ENCODE measurements around the gene MBNL2.

MBNL2 gene

DNA sequence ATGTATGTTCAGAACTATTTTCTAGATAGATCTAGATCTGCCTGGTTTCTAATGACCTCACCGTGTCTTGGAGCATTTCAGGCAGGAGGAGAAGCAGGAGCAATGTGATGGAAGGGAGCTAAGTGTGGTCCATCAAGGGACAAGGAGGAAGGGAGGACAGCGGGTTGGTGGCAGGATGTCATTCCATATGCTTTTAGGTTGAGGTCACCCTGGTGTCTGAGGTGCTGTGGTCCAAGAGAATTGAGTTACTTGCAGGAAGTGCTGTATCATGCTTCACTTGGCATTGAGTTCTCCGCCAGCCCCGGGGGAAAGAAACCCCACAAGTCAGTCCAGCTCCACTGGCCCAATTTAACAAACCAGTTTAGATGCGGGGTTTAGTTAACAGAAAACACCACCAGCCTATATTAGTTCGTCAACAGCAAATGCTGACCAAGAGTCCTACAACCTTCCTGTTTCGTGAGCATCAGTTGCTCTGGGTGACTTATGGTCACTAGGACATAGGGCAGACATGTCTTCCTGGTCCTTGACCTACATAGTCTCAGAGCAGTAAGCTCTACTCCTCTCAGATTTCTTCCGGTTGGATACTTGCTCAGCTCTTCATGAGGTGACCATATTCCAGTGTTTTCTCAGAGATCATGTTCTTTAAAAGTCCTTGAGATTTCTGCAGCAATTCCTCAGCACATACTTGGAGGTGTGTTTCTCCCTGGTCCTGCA is 79.4 kb downstream of the MBNL2 start:
- Histone ChIP-seq H3K4me3 (ENCODE audit: low read length) (no peak overlapping the region), H4K20me1 (ENCODE audit: insufficient read depth, low read length) (no peaks in the 10 kb centered on the region), H3K36me3 (replicated peaks; ENCODE audit: low read depth, low read length) (no peaks in the 10 kb centered on the region)

DNA sequence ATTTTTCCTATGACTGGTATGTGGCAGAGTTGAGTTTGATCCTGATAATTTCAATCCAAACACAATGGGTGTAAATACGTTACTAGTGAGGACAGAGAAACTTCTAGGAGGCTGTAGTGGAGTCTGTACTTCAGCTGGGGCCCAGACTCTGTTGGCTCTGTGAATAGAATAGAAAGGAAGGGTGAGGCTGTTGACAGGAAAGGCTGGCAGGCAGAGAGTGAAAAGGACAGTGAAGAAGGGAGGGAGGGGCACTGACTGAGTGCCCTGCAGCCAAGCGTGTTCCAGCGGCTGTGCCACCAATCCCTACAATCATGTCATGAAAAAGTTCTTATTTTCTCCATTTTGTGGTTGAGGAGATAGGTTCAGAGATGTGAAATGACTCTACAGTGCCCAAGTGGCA is 80.5 kb downstream of the MBNL2 start:
- TF ChIP-seq, protein P1, sequence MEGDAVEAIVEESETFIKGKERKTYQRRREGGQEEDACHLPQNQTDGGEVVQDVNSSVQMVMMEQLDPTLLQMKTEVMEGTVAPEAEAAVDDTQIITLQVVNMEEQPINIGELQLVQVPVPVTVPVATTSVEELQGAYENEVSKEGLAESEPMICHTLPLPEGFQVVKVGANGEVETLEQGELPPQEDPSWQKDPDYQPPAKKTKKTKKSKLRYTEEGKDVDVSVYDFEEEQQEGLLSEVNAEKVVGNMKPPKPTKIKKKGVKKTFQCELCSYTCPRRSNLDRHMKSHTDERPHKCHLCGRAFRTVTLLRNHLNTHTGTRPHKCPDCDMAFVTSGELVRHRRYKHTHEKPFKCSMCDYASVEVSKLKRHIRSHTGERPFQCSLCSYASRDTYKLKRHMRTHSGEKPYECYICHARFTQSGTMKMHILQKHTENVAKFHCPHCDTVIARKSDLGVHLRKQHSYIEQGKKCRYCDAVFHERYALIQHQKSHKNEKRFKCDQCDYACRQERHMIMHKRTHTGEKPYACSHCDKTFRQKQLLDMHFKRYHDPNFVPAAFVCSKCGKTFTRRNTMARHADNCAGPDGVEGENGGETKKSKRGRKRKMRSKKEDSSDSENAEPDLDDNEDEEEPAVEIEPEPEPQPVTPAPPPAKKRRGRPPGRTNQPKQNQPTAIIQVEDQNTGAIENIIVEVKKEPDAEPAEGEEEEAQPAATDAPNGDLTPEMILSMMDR (IDR thresholded peaks at IDR 0.05; ENCODE audit: low read depth, low read length), result no peak
- no peak for TF ChIP-seq EZH2phosphoT487 (IDR thresholded peaks at IDR 0.05; ENCODE audit: low read depth)
- Histone ChIP-seq H2AFZ (ENCODE audit: low read depth, low read length) (no peak overlapping the region), H3K9ac (ENCODE audit: low read length) (no peak overlapping the region), H3K4me1 (ENCODE audit: low read length) (no peaks in the 10 kb centered on the region), H3K9me3 (ENCODE audit: insufficient read depth, low read length) (no peaks in the 10 kb centered on the region), H3K79me2 (ENCODE audit: low read length) (no peaks in the 10 kb centered on the region), H3K36me3 (replicated peaks; ENCODE audit: low read depth, low read length) (no peaks in the 10 kb centered on the region), H3K27me3 (ENCODE audit: low read depth, low read length) (no peaks in the 10 kb centered on the region), H4K20me1 (ENCODE audit: insufficient read depth, low read length) (no peaks in the 10 kb centered on the region), H3K4me2 (ENCODE audit: low read length) (no peak overlapping the region), H3K4me3 (ENCODE audit: low read length) (no peak overlapping the region), H3K27ac (ENCODE audit: low read length) (no peak overlapping the region)

More for the DNA sequence above, 79.4 kb downstream of the MBNL2 start:
- H3K4me2 ChIP-seq (ENCODE audit: low read length), result no peak overlapping the region
- no peaks in the 10 kb centered on the region for H3K27me3 ChIP-seq (ENCODE audit: low read depth, low read length)
- H3K79me2 ChIP-seq (ENCODE audit: low read length), result no peaks in the 10 kb centered on the region
- H3K9me3 ChIP-seq (ENCODE audit: insufficient read depth, low read length), result no peaks in the 10 kb centered on the region
- no peak overlapping the region for H3K9ac ChIP-seq (ENCODE audit: low read length)
- H3K27ac ChIP-seq (ENCODE audit: low read length), result no peak overlapping the region
- TF ChIP-seq, protein P1 (IDR thresholded peaks at IDR 0.05; ENCODE audit: low read depth, low read length), result no peak
- no peaks in the 10 kb centered on the region for H3K4me1 ChIP-seq (ENCODE audit: low read length)
- H2AFZ ChIP-seq (ENCODE audit: low read depth, low read length), result no peak overlapping the region

DNA sequence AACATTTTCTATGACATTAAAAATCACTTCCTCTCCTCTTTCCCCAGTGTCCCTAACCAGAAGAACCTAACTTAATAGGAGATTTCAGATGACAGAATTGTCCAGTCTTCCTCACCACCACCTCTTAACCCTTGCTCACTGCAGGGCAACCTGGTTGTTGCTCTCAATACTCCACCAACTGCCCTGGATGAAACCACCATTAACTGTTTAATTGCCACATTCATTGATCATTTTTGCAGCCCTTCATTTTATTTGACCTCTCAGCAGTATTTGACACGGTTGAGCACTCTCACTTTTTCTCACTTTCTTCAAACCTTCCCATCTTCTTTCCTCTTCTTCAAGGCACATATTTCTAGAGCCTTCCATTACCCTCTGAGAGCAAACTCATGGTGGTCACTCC is 84.0 kb downstream of the MBNL2 start:
- H3K79me2 ChIP-seq (ENCODE audit: low read length), result no peaks in the 10 kb centered on the region
- no peaks in the 10 kb centered on the region for H3K9me3 ChIP-seq (ENCODE audit: insufficient read depth, low read length)
- H3K4me2 ChIP-seq (ENCODE audit: low read length), result no peak overlapping the region
- H3K9ac ChIP-seq (ENCODE audit: low read length), result no peak overlapping the region
- H3K4me1 ChIP-seq (ENCODE audit: low read length), result no peaks in the 10 kb centered on the region
- no peaks in the 10 kb centered on the region for H4K20me1 ChIP-seq (ENCODE audit: insufficient read depth, low read length)
- no peaks in the 10 kb centered on the region for H3K27me3 ChIP-seq (ENCODE audit: low read depth, low read length)
- no peak overlapping the region for H3K4me3 ChIP-seq (ENCODE audit: low read length)
- H3K36me3 ChIP-seq (replicated peaks; ENCODE audit: low read depth, low read length), result no peaks in the 10 kb centered on the region
- no peak for TF ChIP-seq EZH2phosphoT487 (IDR thresholded peaks at IDR 0.05; ENCODE audit: low read depth)
- TF ChIP-seq, protein P1 (IDR thresholded peaks at IDR 0.05; ENCODE audit: low read depth, low read length), result no peak
- H2AFZ ChIP-seq (ENCODE audit: low read depth, low read length), result no peak overlapping the region
- no peak overlapping the region for H3K27ac ChIP-seq (ENCODE audit: low read length)

DNA sequence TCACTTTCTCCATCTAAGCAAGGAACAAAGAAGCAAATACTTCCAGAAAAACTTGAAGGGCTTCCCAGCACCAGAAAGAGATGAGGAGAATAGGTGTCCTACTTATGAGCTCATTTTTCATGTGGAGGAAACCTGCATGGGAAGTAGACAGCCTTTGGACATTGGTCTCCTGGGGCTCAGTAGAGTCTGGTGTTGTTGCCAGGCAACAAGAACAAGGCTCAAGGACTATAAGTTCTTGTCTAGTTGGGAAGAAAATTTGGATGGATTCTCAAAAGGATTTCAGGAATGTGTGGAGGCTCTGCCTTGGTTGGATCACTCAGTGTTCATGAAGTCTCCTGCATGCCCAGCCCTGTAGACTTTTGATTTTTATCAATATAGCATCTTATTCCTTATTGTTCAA is 84.5 kb downstream of the MBNL2 start:
- Histone ChIP-seq H3K27me3 (ENCODE audit: low read depth, low read length) (no peaks in the 10 kb centered on the region), H4K20me1 (ENCODE audit: insufficient read depth, low read length) (no peaks in the 10 kb centered on the region), H3K4me1 (ENCODE audit: low read length) (no peaks in the 10 kb centered on the region), H3K27ac (ENCODE audit: low read length) (no peak overlapping the region), H3K9ac (ENCODE audit: low read length) (no peak overlapping the region), H3K79me2 (ENCODE audit: low read length) (no peaks in the 10 kb centered on the region), H3K36me3 (replicated peaks; ENCODE audit: low read depth, low read length) (no peaks in the 10 kb centered on the region), H3K4me3 (ENCODE audit: low read length) (no peak overlapping the region), H3K4me2 (ENCODE audit: low read length) (no peak overlapping the region), H2AFZ (ENCODE audit: low read depth, low read length) (no peak overlapping the region), H3K9me3 (ENCODE audit: insufficient read depth, low read length) (no peaks in the 10 kb centered on the region)
- TF ChIP-seq, protein P1 (IDR thresholded peaks at IDR 0.05; ENCODE audit: low read depth, low read length), result no peak
- TF ChIP-seq EZH2phosphoT487 (IDR thresholded peaks at IDR 0.05; ENCODE audit: low read depth), result no peak
